Measurements from ENCODE around the gene SFMBT1. TPM values are rescaled to one million over a fixed set of nuclear protein-coding genes. Genes with fewer than 3 reads are reported as not detected.

SFMBT1 gene
- total and polyA plus RNA-seq, 9 of the 15 experiments (the other 6 are each of a cell fraction or from before 2014, with no cell fraction given), result 0.76 to 6.6 (median 3.6) TPM

DNA sequence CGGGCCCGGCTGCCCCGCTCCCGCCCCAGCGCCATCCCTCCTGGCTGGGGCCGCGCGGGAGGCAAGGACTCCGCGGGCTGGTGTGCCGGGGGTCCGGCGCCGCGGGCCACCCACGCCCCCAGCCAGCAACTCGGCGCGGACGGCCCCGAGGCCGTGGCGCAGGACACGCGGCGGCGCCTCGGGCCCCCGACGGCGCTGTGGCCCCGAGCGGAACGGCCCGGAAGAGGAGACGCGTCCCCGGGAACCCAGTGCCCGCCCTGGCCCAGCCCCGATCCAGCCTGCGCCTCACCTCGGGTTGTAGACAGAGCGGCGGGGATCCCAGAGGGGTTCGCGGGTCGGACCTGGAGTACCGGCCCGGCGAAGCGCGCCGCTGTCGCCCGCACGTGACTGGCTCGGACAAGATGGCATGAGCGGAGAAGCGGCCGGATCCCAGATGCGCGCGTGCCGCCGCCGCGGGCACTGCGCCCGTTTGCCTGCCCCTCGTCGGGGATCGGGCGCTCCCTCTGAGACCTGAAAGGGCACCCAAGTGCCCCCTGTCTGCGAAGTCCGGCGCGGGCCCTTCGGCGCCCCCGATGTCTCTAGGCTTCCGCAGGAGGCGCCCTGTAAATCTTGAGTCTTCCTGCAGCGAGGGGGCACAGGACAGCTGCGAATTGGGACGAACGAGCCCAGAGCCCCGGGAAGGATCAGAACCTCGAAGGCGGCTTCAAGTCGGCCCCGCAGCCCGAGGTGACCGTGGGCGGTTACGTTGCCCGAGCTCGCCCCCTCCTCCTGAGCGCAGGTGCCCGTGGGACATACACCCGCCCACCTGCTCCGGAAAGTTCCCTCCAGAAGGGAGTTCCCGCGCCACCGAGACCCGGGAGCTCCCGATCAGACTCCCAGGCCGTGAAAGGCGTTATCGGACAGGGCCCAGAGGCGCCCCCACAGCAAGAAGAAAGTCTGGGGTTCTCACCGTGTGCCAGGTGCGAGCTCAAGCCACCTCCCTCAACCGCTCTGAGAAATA, 598 bp upstream of the SFMBT1 start (continued):
- TF ChIP-seq MGA (IDR thresholded peaks at IDR 0.05) (peak; percentile 77), HNRNPL (IDR thresholded peaks at IDR 0.05; ENCODE audit: low read depth, low read length) (peak; percentile 63; the same call in 1 of the 2 replicates), ZNF57 (CRISPR knock-in tag; IDR thresholded peaks at IDR 0.05) (no peak), HNRNPK (IDR thresholded peaks at IDR 0.05; ENCODE audit: low read depth, low read length, poor library complexity, severe bottlenecking) (no peak), CXXC5 (CRISPR knock-in tag; IDR thresholded peaks at IDR 0.05) (peak; percentile 29; the same call in 1 of the 2 replicates), E2F6 (IDR thresholded peaks at IDR 0.05; ENCODE audit: borderline replicate concordance in 1 of 2, extremely low read depth in 1 of 2, insufficient read depth in 1 of 2, insufficient read length in 1 of 2, low read depth in 1 of 2, low read length in 1 of 2, poor library complexity in 1 of 2, severe bottlenecking in 1 of 2) (peak; percentile 70 to 81)
- TF ChIP-seq, protein P1, sequence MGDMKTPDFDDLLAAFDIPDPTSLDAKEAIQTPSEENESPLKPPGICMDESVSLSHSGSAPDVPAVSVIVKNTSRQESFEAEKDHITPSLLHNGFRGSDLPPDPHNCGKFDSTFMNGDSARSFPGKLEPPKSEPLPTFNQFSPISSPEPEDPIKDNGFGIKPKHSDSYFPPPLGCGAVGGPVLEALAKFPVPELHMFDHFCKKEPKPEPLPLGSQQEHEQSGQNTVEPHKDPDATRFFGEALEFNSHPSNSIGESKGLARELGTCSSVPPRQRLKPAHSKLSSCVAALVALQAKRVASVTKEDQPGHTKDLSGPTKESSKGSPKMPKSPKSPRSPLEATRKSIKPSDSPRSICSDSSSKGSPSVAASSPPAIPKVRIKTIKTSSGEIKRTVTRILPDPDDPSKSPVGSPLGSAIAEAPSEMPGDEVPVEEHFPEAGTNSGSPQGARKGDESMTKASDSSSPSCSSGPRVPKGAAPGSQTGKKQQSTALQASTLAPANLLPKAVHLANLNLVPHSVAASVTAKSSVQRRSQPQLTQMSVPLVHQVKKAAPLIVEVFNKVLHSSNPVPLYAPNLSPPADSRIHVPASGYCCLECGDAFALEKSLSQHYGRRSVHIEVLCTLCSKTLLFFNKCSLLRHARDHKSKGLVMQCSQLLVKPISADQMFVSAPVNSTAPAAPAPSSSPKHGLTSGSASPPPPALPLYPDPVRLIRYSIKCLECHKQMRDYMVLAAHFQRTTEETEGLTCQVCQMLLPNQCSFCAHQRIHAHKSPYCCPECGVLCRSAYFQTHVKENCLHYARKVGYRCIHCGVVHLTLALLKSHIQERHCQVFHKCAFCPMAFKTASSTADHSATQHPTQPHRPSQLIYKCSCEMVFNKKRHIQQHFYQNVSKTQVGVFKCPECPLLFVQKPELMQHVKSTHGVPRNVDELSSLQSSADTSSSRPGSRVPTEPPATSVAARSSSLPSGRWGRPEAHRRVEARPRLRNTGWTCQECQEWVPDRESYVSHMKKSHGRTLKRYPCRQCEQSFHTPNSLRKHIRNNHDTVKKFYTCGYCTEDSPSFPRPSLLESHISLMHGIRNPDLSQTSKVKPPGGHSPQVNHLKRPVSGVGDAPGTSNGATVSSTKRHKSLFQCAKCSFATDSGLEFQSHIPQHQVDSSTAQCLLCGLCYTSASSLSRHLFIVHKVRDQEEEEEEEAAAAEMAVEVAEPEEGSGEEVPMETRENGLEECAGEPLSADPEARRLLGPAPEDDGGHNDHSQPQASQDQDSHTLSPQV (IDR thresholded peaks at IDR 0.05), result peak; percentile 46; the same call in 1 of the 2 replicates

All from K562 (cell line).